GM20431 (cell line): Measurements from ENCODE around the gene CLDN19.
"Not testable (repeated sequence)": the region's sequence is repeated elsewhere in the genome, so short reads cannot be mapped to it uniquely, and the experiment has no call there.

ENCODE experiments used
- in situ Hi-C: fragments of 300-500 bp; cut with MseI, MboI; formaldehyde crosslinking; loops from one replicate; pipeline ENCODE4 v1.15.0; 2020; ENCODE audit warnings: low sequenced_read_pairs; ENCODE audit not compliant: unreplicated experiment

Gene CLDN19

GRCh38 chr1:42725820-42726219, 14.2 kb downstream of the CLDN19 start:
- in situ Hi-C loops: loop anchor here (25.0 kb wide), 1 partner anchor 364 kb away; no protein-coding TSS in a partner anchor

- in situ Hi-C loops: no loop called here
These were observed 16.5 kb downstream of the CLDN19 start for GRCh38 chr1:42723511-42723910.

- in situ Hi-C loops: not testable (repeated sequence)
These were observed 17.6 kb downstream of the CLDN19 start for GRCh38 chr1:42722403-42722802.

DNA sequence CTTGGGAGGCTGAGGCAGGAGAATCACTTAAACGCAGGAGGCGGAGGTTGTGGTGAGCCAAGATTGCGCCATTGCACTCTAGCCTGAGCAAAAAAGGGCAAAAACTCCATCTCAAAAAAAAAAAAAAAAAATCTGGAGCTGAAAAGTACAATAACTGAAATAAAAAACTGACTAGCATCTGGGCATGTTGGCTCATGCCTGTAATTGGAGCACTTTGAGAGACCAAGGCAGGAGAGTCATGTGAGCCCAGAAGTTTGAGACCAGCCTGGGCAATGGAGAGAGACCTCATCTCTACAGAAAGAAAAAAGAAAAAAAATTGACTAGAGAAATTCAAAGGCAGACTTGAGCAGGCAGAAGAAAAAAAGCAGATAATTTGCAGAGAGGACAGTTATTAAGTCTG, 18.1 kb downstream of the CLDN19 start:
- in situ Hi-C loops: no loop called here

- in situ Hi-C loops: no loop called here
These were observed 19.2 kb downstream of the CLDN19 start for GRCh38 chr1:42720868-42721267.

DNA sequence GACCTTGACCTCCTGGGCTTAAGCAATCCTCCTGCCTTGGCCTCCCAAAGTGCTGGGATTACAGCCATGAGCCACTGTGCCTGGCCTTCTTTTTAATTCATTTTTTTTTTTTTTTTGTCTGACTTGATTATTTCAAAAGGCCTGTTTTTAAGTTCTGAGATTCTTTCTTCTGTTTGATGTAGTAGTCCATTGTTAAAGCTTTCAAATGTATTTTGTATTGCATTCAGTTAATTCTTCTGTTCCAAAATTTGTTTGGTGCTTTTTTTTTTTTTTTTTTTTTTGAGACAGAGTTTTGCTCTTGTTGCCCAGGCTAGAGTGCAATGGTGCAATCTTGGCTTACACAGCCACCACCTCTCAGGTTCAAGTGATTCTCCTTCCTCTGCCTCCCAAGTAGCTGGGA, 25.6 kb downstream of the CLDN19 start:
- in situ Hi-C loops: not testable (repeated sequence)

- in situ Hi-C loops: no loop called here
These were observed 26.7 kb downstream of the CLDN19 start for GRCh38 chr1:42713293-42713692.

- in situ Hi-C loops: not testable (repeated sequence)
These were observed 27.2 kb downstream of the CLDN19 start for GRCh38 chr1:42712808-42713207.

- in situ Hi-C loops: no loop called here
These were observed 36.1 kb downstream of the CLDN19 start for GRCh38 chr1:42703888-42704464.

DNA sequence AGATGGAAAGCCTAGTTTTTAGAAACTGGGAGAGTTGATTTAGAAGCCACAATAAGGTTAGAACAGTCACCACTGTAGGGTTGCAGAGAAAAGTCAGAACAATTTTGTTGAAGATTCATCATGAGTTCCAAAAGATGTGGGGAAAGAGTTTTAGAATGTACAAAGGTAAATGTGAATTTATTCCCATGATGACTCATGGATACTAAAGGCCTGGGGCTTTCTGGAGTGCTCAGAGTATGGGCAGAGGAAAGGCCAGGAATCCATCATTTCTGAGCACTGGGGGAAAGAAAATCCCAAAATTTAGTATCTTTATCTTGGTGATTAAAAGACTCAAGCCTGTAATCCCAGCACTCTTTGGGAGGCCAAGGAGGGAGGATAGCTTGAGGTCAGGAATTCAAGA, 40.0 kb downstream of the CLDN19 start:
- in situ Hi-C loops: no loop called here

DNA sequence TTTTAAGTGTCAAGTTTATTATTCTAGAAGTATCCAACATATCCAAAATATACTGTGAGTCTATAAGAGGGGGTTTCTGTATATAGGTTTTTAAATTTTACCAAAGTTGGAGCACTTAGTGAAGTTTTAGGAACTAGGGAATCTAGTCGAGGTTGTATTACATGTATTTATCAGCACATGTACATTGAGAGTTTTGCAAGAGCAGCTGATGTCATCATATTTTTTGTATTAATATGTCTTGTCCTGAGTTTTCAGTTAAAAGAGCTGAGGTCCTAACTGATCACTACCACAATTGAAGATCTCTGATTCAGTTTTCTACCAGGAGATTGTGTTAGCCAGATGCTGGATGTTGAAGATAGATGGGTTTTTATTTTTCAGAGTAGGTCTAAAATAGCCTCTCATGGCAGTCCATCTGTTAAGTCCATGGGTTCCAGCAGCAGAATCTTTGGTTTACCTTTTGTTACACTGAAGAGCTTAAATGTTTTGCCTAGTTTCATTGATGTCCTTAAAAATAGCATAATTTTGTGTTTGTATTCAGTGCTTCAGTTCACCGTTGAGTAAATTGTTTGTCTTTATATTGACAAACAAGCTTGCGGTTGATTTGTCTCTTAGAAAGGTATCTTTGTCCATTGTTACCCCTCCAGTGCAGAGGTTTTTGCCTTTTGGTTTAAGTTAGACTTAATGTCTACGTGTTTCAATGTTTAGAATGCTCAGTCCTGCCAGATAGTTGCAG, 41.8 kb downstream of the CLDN19 start:
- in situ Hi-C loops: no loop called here

- in situ Hi-C loops: no loop called here
These were observed 47.1 kb downstream of the CLDN19 start for GRCh38 chr1:42692911-42693310.

DNA sequence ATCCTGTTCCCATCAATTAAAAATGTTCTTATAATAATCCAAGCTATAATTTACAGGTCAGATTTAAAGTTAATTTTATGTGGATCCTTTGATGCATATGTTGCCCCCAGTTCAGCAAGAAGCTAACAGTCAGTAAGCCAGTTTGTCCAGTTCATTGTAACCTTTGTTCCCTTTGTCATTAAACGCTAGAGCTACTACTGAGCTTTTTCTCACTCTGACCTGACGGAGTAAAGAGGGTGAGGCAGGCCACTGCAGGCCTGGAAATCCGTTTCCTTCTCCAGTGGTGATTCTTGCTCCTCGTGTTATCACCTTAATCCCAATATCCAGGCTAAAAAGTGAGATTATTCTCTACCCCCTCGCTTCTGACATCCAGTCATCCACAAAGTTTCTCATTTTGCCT, 47.6 kb downstream of the CLDN19 start:
- in situ Hi-C loops: no loop called here

GRCh38 chr1:42691157-42691498, 48.9 kb downstream of the CLDN19 start:
- in situ Hi-C loops: no loop called here

- in situ Hi-C loops: no loop called here
These were observed 49.4 kb downstream of the CLDN19 start for GRCh38 chr1:42690477-42691156.

- in situ Hi-C loops: no loop called here
These were observed 50.1 kb downstream of the CLDN19 start for GRCh38 chr1:42689912-42690311.

DNA sequence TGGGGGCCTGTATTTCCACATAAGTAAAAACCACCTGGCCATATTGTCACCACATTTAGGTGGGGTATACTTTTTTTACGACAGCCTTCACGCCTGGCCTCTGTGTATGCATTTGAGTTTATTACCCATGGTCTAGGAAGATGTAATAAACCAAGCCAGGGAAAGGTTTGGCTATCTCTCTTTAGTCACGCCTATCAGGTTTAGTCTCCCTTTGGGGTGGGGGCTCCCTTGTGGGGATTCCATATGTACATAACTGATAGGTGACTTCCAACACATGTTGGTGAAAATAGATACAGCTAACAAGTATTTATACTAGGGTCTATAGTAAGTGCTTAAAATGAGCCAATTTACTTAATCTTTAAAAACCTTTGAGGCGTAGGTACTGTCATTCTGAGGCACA, 53.6 kb downstream of the CLDN19 start:
- in situ Hi-C loops: no loop called here

DNA sequence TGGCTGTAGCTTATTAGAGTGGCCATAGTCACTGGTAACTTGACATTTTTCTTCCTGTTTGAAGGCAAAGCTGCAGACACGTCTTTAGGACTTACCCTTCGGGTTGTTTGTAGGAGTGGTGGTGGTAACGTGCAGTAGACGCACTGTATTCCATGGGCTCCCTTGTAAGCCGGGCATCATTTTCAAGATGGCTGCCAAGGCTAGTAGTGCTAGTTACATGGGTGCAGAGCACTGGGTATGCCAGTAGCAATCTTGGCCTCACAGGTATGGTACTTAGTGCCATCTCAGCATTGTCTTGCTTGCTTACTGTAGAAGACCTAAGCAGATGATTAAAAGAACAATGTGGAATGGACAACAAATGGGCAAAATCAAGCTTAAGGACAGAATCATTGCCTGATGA, 55.9 kb downstream of the CLDN19 start:
- in situ Hi-C loops: no loop called here
